Measurements from ENCODE around the gene ZFYVE1. TPM values are rescaled to one million over a fixed set of nuclear protein-coding genes. Genes with fewer than 3 reads are reported as not detected.

Gene ZFYVE1
- total RNA-seq, 2 donors from 2014 or later = 16.6 to 31.7 TPM

DNA sequence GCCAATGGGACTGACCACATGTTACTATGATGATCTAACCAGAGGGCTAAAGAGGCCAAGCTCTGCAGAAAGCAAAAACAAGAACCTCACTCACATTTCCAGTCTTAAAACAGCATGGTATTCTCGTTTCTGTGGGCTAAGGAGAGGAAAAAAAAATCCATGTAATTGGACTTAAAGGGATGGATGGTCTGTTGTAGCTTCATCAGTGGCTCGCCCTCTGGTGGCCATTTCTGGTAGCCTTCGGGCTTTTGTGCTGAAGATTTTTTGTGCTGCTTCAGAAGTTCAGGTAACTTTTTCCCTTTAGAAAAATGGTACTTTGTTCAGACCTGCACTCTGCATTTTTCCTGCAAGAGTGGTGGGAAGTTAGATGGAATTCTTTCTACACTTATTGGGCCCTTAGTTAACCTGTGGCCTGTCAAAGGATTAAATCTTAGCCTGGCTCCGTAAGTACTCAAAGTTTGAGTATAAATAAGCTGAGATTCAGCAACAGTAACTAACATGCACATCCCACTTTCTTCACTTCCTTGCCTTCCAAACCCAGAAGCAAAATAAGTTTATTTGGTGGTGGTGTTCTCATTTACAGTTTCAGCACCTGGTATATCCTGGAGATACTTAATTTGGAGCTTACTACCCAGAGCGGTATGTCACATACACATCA lies 78.3 kb downstream of the ZFYVE1 start:
- no peaks in the 10 kb centered on the region for H3K9me3 ChIP-seq
- no peak overlapping the region for H3K27ac ChIP-seq
- intact Hi-C loops (cut with DNase I) = loop anchor here (2.0 kb wide), 1 partner anchor 432 kb away; no protein-coding TSS in a partner anchor
- no peaks in the 10 kb centered on the region for H3K27me3 ChIP-seq (replicated peaks; ENCODE audit: insufficient read depth)
- TF ChIP-seq, protein P1, sequence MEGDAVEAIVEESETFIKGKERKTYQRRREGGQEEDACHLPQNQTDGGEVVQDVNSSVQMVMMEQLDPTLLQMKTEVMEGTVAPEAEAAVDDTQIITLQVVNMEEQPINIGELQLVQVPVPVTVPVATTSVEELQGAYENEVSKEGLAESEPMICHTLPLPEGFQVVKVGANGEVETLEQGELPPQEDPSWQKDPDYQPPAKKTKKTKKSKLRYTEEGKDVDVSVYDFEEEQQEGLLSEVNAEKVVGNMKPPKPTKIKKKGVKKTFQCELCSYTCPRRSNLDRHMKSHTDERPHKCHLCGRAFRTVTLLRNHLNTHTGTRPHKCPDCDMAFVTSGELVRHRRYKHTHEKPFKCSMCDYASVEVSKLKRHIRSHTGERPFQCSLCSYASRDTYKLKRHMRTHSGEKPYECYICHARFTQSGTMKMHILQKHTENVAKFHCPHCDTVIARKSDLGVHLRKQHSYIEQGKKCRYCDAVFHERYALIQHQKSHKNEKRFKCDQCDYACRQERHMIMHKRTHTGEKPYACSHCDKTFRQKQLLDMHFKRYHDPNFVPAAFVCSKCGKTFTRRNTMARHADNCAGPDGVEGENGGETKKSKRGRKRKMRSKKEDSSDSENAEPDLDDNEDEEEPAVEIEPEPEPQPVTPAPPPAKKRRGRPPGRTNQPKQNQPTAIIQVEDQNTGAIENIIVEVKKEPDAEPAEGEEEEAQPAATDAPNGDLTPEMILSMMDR (IDR thresholded peaks at IDR 0.05) = peak; percentile 57 to 78 (median 66)
- no peak for TF ChIP-seq POLR2A (IDR thresholded peaks at IDR 0.05)
- WGBS = 42% methylated on average over 5 of the region's 5 CpGs
- no peaks in the 10 kb centered on the region for H3K4me1 ChIP-seq (replicated peaks)
- H3K4me3 ChIP-seq = no peak overlapping the region
- DNase-seq (ENCODE audit: low spot score) = peak; percentile 43
- H3K36me3 ChIP-seq = no peaks in the 10 kb centered on the region

DNA sequence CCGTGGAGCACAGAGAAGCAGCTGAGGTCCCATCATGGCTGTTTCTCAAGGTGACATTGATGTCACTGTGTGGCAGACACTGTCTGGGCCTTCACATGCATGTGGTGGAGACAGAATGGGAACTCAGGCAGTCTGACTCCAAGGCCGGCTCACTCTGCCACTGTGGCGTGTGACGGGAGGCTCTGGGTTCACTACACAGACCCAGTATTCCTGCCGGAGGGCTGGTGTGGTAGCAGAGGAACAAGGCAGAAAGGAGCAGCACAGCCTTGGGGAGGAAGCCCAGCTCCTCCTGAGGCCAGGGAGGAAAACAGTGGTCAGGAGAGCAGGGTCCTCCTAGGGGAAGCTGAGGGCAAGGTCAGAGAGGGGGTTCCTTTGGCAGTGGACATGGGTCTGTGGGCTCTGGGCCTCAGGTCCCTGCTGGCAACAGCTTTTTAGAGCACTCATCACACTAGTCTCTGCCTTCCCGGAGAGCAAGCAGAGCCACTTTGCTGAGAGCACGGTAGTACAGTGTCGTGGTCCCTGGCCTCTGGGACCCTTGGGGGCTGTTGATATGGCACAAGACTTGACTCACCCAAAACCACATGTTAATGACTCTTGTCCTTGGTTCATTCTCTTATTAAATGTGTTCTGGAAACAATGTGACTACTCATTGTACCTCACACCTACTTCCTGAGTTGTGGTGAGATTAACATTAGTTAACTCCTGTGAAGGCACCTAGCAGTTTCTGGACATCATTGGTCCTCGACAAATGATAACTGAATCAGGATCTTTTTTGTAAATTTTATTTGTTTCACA lies 79.3 kb downstream of the ZFYVE1 start:
- no peak for DNase-seq (ENCODE audit: low spot score)
- Histone ChIP-seq H3K4me3 (no peak overlapping the region), H3K4me1 (replicated peaks) (no peaks in the 10 kb centered on the region), H3K9me3 (no peaks in the 10 kb centered on the region), H3K27ac (no peak overlapping the region), H3K27me3 (replicated peaks; ENCODE audit: insufficient read depth) (no peaks in the 10 kb centered on the region), H3K36me3 (no peaks in the 10 kb centered on the region)
- no peak for TF ChIP-seq POLR2AphosphoS5 (IDR thresholded peaks at IDR 0.05)
- TF ChIP-seq, protein P1 (IDR thresholded peaks at IDR 0.05) = no peak
- TF ChIP-seq POLR2A (IDR thresholded peaks at IDR 0.05) = no peak
- 94% methylated on average over 9 of the region's 9 CpGs for WGBS
- intact Hi-C loops (cut with DNase I) = loop anchor here (2.0 kb wide), 1 partner anchor 431 kb away; no protein-coding TSS in a partner anchor

DNA sequence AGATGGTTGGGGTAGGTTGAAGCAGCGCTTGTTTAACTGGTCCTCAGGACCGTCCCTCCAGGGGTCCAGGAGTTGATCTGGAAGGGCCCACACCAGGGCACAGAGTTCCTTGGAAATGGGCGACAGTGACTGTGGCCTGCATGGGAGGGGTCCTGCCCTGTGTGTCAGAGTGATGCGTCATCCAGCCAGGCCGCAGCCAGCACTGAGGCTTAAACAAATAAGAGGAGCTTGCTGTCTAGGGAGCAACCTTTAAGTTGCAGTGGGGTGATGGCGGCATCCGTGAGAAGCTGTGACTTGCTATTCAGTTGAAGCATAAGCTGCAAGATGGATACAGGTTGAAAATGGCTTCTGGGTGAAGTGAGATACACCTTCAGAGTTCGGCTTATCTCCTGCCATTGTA lies 80.4 kb downstream of the ZFYVE1 start:
- no peaks in the 10 kb centered on the region for H3K4me1 ChIP-seq (replicated peaks)
- H3K27ac ChIP-seq = no peak overlapping the region
- no peaks in the 10 kb centered on the region for H3K36me3 ChIP-seq
- TF ChIP-seq POLR2AphosphoS5 (IDR thresholded peaks at IDR 0.05) = no peak
- no peak for TF ChIP-seq POLR2A (IDR thresholded peaks at IDR 0.05)
- TF ChIP-seq, protein P1 (IDR thresholded peaks at IDR 0.05) = no peak
- H3K4me3 ChIP-seq = no peak overlapping the region
- 89% methylated on average over 8 of the region's 8 CpGs for WGBS
- no peaks in the 10 kb centered on the region for H3K9me3 ChIP-seq
- H3K27me3 ChIP-seq (replicated peaks; ENCODE audit: insufficient read depth) = no peaks in the 10 kb centered on the region
- intact Hi-C loops (cut with DNase I) = no loop called here
- no peak for DNase-seq (ENCODE audit: low spot score)

DNA sequence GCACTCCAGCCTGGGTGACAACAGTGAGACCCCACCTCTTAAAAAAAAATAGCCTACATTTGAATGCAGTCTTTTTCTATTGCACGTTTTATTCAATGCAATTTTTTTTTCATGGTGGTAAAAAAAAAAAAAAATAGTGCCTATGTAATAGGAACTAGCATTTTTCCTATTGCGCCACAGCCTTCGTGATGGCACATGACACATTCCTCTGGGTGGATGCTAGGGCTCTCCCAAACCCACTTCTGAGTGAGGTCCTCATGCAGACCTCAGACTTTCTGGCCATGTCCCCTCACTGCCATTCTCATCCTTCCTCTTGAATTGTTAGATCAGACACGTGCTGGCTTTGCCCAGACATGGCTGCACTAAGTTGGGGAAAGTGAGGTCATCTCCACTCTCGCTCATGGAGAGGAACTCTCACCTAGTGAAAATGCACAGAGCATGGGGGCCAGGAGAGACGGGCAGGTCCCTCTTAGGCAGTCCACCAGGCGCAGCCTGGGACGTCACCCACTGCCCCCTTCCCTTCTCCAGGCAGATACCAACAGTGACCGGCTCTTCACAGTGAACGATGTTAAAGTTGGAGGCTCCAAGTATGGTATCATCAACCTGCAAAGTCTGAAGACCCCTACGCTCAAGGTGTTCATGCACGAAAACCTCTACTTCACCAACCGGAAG lies 81.4 kb downstream of the ZFYVE1 start:
- Histone ChIP-seq H3K9me3 (no peaks in the 10 kb centered on the region), H3K4me1 (replicated peaks) (no peaks in the 10 kb centered on the region), H3K36me3 (no peaks in the 10 kb centered on the region), H3K27ac (no peak overlapping the region), H3K4me3 (no peak overlapping the region), H3K27me3 (replicated peaks; ENCODE audit: insufficient read depth) (no peaks in the 10 kb centered on the region)
- TF ChIP-seq POLR2AphosphoS5 (IDR thresholded peaks at IDR 0.05) (no peak), POLR2A (IDR thresholded peaks at IDR 0.05) (no peak)
- TF ChIP-seq, protein P1 (IDR thresholded peaks at IDR 0.05) = no peak
- DNase-seq (ENCODE audit: low spot score) = no peak
- 89% methylated on average over 13 of the region's 13 CpGs for WGBS
- intact Hi-C loops (cut with DNase I) = no loop called here

All from prostate gland (tissue), 2 donors.